KMS-11 (cell line): ENCODE results near the gene KANK2.
"Not testable (repeated sequence)": the region's sequence is repeated elsewhere in the genome, so short reads cannot be mapped to it uniquely, and the experiment has no call there.

Source experiments
- H2AFZ ChIP-seq: fragments of 200-600 bp; sonication (generic); 2 replicates; pipeline ENCODE4 v1.6.1; 2016; ENCODE audit warnings: antibody characterized with exemption, mixed run types, low read depth
- H3K27ac ChIP-seq: fragments of 200-600 bp; sonication (generic); 2 replicates; pipeline ENCODE4 v1.6.1; 2016; ENCODE audit warnings: mild to moderate bottlenecking, mixed run types
- H3K27me3 ChIP-seq: fragments of 200-600 bp; sonication (generic); 2 replicates; pipeline ENCODE4 v1.6.1; 2017; ENCODE audit warnings: mild to moderate bottlenecking, low read depth, mixed run types, moderate library complexity; ENCODE audit not compliant: insufficient read depth
- H3K36me3 ChIP-seq: fragments of 200-600 bp; sonication (generic); 2 replicates; pipeline ENCODE4 v1.6.1; 2017; ENCODE audit warnings: mild to moderate bottlenecking, mixed run types; ENCODE audit not compliant: insufficient read depth
- H3K4me1 ChIP-seq: fragments of 200-600 bp; sonication (generic); 2 replicates; pipeline ENCODE4 v1.6.1; 2016; ENCODE audit warnings: mild to moderate bottlenecking, low read depth, mixed run types; ENCODE audit not compliant: poor library complexity, severe bottlenecking
- H3K4me2 ChIP-seq: fragments of 200-600 bp; sonication (generic); 2 replicates; pipeline ENCODE4 v1.7.0; 2016; ENCODE audit warnings: mild to moderate bottlenecking, mixed run types
- H3K4me3 ChIP-seq: fragments of 200-600 bp; sonication (generic); IDR thresholded peaks from 2 replicates; pipeline ENCODE4 v1.6.1; 2017; ENCODE audit warnings: low read depth, low read length, mixed read lengths; ENCODE audit not compliant: insufficient read depth
- H3K79me2 ChIP-seq: fragments of 200-600 bp; sonication (generic); 2 replicates; pipeline ENCODE4 v1.6.1; 2016; ENCODE audit warnings: low read depth, mixed run types; ENCODE audit not compliant: insufficient read depth
- H3K9ac ChIP-seq: fragments of 200-600 bp; sonication (generic); 2 replicates; pipeline ENCODE4 v1.6.1; 2016; ENCODE audit warnings: mild to moderate bottlenecking, mixed run types
- H4K20me1 ChIP-seq: fragments of 200-600 bp; sonication (generic); 2 replicates; pipeline ENCODE4 v1.6.1; 2016; ENCODE audit warnings: mild to moderate bottlenecking, mixed run types; ENCODE audit not compliant: insufficient read depth
- CTCF ChIP-seq: fragments of 200-600 bp; sonication (generic); conservative IDR thresholded peaks from 2 replicates; pipeline ENCODE4 v1.6.1; 2017; ENCODE audit warnings: low read depth, mild to moderate bottlenecking, antibody characterized with exemption, low read length, moderate library complexity, mixed read lengths

KANK2 gene

GRCh38 chr19:11180346-11180745 lies 17.0 kb downstream of the KANK2 start:
- no peak overlapping the region for H2AFZ ChIP-seq
- TF ChIP-seq CTCF = no peak
- H3K9ac ChIP-seq = no peak overlapping the region
- H3K36me3 ChIP-seq = no peaks in the 10 kb centered on the region
- no peak overlapping the region for H3K4me3 ChIP-seq
- no peaks in the 10 kb centered on the region for H4K20me1 ChIP-seq
- no peaks in the 10 kb centered on the region for H3K79me2 ChIP-seq
- H3K27me3 ChIP-seq = no peaks in the 10 kb centered on the region
- H3K27ac ChIP-seq = no peak overlapping the region
- no peak overlapping the region for H3K4me2 ChIP-seq
- H3K4me1 ChIP-seq = no peaks in the 10 kb centered on the region

- no peak overlapping the region for H3K27ac ChIP-seq
- no peak overlapping the region for H3K4me2 ChIP-seq
- no peaks in the 10 kb centered on the region for H3K79me2 ChIP-seq
- no peaks in the 10 kb centered on the region for H4K20me1 ChIP-seq
- H3K4me3 ChIP-seq = no peak overlapping the region
- no peaks in the 10 kb centered on the region for H3K4me1 ChIP-seq
- H3K36me3 ChIP-seq = no peaks in the 10 kb centered on the region
- no peak overlapping the region for H3K9ac ChIP-seq
- no peaks in the 10 kb centered on the region for H3K27me3 ChIP-seq
- no peak for TF ChIP-seq CTCF
- H2AFZ ChIP-seq = no peak overlapping the region
Observed at GRCh38 chr19:11179716-11180297, 17.5 kb downstream of the KANK2 start.

- not testable (repeated sequence) for H3K27me3 ChIP-seq, H3K79me2 ChIP-seq, H3K27ac ChIP-seq, H3K9ac ChIP-seq, H3K36me3 ChIP-seq, H4K20me1 ChIP-seq, H3K4me3 ChIP-seq, H3K4me1 ChIP-seq, H2AFZ ChIP-seq, H3K4me2 ChIP-seq
Observed at GRCh38 chr19:11179145-11179465, 18.2 kb downstream of the KANK2 start.

- H3K4me1 ChIP-seq = no peaks in the 10 kb centered on the region
- no peak overlapping the region for H3K27ac ChIP-seq
Observed at GRCh38 chr19:11177592-11177991, 19.8 kb downstream of the KANK2 start.

More at GRCh38 chr19:11177592-11177991, 19.8 kb downstream of the KANK2 start:
- H3K27me3 ChIP-seq = no peaks in the 10 kb centered on the region
- no peak for TF ChIP-seq CTCF
- no peaks in the 10 kb centered on the region for H4K20me1 ChIP-seq
- H2AFZ ChIP-seq = no peak overlapping the region
- no peak overlapping the region for H3K4me2 ChIP-seq
- no peaks in the 10 kb centered on the region for H3K36me3 ChIP-seq
- H3K4me3 ChIP-seq = no peak overlapping the region
- H3K79me2 ChIP-seq = no peaks in the 10 kb centered on the region
- H3K9ac ChIP-seq = no peak overlapping the region
